Mesenteric fat pad (tissue), 1 donor: Measurements from ENCODE around the gene SHLD1. TPM values are rescaled to one million over a fixed set of nuclear protein-coding genes. Genes with fewer than 3 reads are reported as not detected.

Source experiments
- DNase-seq: peaks from one replicate; pipeline ENCODE4 v3.0.0-alpha.2; 2020; ENCODE audit warnings: low spot score
- total RNA-seq: library from RNA; stranded (reverse); fragmentation: NEBNext Ultra II Directional; extraction: Animal tissue kit (Norgen Biotek cat#: 25700); gene quantifications from one replicate; pipeline ENCODE4 v1.2.1, GENCODE V29; 2021
- donor health status: DM: yes; HTN: yes; CAD: no.

SHLD1 gene
- total RNA-seq, 1 donor from 2014 or later: 3.1 TPM

GRCh38 chr20:5845681-5846615 is 95.7 kb downstream of the SHLD1 start:
- no peak for DNase-seq

- no peak for DNase-seq
Observed at GRCh38 chr20:5848711-5849505, 98.7 kb downstream of the SHLD1 start.

- DNase-seq: no peak
Observed at GRCh38 chr20:5855939-5856338, 105.7 kb downstream of the SHLD1 start.

GRCh38 chr20:5859608-5860007 is 109.4 kb downstream of the SHLD1 start:
- no peak for DNase-seq

DNA sequence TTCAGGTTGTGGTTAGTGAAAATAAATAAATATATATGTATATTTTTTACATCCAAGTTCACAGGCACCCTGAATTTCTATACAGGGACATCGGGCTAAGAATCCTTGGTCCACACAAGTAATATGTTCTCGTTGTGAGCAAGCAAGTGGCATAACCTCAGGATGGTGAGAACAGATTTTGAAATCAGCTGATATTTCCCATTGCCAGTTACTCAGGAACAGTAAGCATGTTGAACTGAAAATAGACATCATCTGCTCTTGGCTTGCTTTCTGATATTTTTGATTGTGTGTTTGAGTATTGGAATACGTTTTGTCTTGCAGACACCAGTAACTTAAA is 112.5 kb downstream of the SHLD1 start:
- no peak for DNase-seq

DNA sequence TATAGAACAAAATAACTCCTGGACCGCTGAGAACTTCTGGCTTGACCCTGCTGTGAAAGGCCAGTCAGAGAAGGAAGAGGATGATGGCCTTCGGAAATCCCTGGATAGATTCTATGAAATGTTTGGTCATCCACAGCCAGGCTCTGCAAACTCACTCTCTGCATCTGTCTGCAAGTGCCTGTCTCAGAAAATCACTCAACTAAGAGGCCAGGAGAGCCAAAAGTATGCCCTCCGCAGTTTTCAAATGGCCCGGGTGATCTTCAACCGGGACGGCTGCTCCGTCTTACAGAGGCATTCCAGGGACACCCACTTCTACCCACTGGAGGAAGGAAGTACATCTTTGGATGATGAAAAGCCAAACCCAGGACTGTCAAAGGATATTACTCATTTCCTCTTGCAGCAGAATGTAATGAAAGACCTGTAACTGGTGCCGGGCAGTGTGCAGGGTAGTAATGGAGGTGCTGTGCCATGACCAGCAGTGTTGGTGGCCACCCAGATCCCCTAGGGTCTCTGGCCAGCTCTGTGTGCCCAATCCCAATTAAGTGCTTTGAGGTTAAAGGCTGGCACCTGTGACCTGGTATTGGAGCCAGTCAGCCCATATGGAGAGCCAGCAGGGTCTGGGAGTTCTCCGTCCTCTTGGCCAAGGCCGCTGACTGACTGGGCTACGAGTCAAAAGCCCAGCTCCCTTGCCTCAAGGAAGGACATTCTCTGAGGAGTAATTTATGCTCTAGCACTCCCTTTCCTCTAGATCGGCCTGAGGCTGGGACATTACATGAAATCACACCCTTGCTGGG is 113.0 kb downstream of the SHLD1 start:
- no peak for DNase-seq

DNA sequence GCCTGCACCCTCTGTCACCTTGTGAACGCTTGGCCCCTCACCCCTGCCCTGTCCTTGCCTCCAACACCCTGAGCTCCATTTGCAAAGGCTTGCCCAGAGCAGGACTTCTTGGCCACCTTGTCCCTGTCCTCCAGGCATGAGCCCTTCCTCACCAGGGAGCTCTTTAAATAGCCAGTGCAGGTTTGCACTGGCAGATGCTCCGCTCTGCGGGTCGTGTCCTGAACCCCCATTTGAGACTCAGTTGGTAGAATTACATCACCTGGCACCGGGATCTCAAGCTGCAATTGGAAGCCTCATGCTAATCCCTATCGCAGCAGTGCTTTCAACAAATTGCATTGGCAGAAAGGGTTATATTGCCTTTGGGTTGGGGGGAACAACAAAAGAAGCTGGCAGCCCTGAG is 114.2 kb downstream of the SHLD1 start:
- no peak for DNase-seq

- DNase-seq: no peak
Observed at GRCh38 chr20:5864873-5865587, 114.8 kb downstream of the SHLD1 start.

GRCh38 chr20:5865604-5866003 is 115.4 kb downstream of the SHLD1 start:
- DNase-seq: no peak

DNA sequence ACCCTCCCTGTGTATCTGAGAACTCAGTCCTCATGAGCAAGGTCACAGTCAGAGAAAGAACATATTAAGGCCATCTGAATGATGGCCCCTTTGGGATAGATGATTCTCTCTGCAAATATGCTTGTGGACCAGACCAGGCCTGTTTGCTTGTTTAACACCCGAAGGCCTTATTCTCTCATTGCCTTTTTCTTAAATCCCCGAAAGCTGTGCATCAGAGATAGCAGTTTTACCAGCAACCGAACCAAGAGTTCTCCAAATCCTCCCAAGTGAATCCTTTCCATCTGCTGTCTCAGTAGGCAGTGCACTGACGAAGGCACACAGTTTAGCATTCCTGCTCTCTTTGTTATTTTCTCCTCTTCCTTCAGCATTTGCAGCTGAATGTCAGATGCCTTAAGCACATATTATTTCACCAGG is 120.4 kb downstream of the SHLD1 start:
- no peak for DNase-seq

DNA sequence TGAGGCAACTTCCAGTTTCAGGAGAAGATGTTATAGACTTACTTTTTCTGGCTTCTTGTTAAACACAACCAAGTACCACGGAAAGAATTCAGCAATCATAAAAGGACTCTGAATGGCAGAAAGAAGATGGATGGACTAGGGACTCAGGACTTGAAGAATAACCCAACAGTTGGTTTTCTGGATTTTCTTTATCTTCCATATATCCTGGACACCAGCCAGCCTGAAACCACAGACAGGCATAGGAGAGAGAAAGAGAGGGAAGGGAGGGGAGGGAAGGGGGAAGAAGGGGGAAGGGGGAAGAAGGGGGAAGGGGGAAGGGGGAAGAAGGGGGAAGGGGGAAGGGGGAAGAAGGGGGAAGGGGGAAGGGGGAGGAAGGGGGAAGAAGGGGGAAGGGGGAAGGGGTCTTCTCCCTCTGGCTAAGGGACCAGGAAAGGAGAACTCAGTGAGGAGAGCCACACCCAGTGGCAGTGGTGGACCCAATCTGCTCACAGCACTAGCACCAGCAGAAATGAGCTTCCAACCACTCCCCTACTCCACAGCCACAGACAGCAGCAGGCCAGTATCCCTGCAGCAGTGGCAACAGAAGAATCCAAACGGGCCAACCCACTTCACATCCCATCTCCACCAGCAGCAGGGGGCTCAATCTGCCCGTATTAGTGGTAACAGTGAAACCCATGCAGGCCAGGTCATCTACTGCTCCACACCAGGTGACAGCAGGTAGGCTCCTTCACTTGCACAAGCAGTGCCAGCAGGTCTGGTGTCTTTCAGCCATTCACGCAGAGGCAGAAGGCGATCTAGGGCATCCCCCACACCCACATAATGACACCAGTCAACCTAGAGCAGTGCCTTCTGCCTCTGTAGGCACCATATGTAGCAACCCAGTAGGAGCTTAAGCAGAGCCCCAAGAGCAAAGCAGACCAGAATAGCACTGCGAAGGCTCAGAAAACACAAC is 121.5 kb downstream of the SHLD1 start:
- no peak for DNase-seq

GRCh38 chr20:5877128-5877527 is 126.9 kb downstream of the SHLD1 start:
- no peak for DNase-seq

DNA sequence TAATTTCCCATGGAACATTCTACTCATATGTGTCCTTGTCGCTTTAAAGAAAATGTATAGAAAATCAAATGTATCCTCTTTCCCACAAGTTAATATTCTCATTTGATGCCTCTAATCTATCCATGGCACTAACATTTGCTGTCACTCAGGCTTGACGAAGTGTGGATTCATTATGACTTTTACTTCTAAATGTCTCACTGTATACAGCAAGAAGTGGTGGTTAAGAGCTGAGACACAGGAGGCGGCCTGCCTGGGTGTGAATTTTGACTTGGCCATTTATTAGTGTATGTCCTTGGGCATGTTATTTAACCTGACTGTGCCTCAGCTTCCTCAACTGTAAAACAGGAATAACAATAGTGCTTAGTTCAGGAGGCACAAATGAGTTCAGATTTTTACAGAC is 130.1 kb downstream of the SHLD1 start:
- DNase-seq: no peak

GRCh38 chr20:5881703-5882102 is 131.5 kb downstream of the SHLD1 start:
- no peak for DNase-seq

DNA sequence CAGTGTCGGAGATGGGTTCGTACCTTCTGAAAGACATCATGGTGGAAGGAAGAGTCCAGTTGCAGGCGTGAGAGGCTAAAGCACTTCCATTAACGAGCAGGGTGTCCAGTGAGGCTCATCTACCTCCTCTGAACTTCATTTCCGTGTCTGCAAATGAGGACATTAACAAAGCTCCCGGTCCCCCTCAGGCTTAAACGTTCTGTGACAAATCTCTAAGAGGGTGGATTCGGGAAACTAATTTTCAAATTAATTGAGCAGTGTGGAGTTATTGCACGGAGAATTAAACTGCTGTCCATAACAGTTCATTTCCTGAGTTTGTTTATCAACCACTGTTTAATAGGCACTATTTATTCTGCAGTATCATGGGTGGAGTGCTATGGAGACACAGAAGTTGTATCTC is 132.0 kb downstream of the SHLD1 start:
- DNase-seq: no peak

DNA sequence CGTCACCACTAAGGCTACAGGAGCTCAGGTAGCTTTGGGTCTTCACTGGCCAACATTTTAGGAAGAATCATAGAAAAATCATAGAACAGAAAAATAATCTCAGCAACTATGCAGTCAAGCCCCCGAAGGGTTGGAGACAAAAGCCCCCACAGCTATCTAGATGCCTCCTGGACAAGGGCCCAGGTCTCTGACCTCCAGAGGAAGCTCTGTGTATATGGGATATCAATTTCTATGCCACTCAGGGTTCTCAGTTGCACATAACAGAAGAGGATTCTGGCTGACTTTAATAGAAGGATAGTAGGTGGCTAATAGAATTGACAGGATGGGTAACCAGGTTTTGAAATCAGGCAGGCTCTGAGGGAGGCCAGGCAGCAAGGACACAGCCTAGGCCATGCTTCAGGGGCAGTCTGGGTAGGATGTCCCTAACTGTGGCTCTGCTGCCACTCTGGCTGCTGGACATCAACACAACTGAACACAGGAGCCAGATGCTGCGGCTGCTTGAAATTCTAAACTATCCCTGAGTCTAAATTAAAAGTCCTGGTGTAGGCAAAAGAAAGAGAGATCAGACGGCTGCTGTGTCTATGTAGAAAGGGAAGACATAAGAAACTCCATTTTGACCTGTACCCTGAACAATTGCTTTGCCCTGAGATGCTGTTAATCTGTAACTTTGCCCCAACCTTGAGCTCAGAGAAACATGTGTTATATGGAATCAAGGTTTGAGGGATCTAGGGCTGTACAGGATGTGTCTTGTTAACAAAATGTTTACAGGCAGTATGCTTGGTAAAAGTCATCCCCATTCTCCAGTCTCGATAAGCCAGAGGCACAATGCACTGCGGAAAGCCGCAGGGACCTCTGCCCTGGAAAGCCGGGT is 134.5 kb downstream of the SHLD1 start:
- no peak for DNase-seq

DNA sequence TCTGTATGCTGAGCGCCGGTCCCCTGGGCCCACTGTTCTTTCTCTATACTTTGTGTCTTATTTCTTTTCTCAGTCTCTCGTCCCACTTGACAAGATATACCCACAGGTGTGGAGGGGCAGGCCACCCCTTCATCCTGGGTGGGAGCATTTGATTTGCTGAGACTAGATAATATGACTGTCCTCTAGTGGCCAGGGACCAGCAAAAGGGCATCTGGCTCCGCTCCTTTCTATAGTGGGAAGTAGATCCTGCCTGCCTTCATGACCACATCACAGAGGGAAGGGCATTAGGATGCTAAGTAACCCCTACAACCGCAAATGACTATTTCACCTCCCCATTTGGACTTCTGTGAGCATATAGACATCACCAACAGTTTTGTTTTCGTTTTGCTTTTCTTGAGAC is 135.7 kb downstream of the SHLD1 start:
- no peak for DNase-seq

DNA sequence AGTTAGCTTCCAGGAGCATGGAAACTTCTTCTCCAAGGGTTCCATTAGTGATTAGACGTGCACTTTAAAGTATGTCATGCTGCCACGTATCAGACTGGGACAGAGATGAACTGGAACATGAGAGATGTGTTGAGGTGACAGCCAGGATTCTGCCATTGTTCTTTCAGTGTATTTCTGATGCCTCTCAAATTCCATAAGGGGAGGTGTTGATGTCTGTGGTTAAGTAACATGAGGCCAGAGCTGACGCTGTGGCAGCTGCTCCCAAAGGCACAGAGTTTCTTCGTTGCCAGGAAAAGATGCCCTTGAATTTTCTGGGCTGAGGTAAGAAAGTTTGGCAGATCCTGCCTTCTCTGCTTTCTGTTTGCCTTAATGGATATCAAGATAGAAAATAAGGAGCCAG is 136.6 kb downstream of the SHLD1 start:
- DNase-seq: no peak

DNA sequence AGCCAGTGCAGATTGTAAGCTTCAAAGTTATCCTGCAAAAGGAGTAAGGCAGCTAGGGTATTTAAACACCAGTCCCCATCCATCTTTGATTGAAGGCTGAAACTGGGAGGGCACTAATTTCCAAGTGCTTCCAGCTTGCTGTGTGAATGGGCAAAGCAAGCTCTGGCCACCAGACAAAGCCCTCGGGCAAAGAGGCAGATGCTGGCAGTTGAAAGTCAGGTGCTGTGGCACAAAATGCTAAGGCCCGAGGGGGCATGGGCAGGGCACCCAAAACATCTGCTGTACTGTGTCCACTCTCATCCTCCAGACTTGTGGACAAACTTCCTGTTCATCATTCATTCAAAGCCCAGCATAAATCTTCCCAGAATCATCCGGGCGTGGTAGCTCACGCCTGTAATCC is 137.2 kb downstream of the SHLD1 start:
- no peak for DNase-seq
